B cell (primary cell): Measurements from ENCODE around the gene PRSS21. TPM values are rescaled to one million over a fixed set of nuclear protein-coding genes. Genes with fewer than 3 reads are reported as not detected.

Source experiments
- ATAC-seq: fragments of 200-7000 bp; cut with Tn5 transposase; one replicate; pipeline ENCODE4 v1.10.0; 2021; ENCODE audit warnings: low read depth, mild to moderate bottlenecking, moderate number of reproducible peaks, moderate library complexity
- CTCF ChIA-PET: fragments of 350-600 bp; sonication (Branson Sonifier 250); formaldehyde crosslinking; loops from one replicate; lab custom pipeline; 2021; ENCODE audit warnings: antibody characterized with exemption, inconsistent platforms; lab: Charles Lee
- POLR2A ChIA-PET: fragments of 350-600 bp; sonication (Branson Sonifier 250); formaldehyde crosslinking; loops from one replicate; lab custom pipeline; 2021; ENCODE audit warnings: antibody characterized with exemption; lab: Charles Lee
- DNase-seq: peaks from one replicate; pipeline ENCODE4 v3.0.0; 2013
- H2AFZ ChIP-seq: 2 replicates; pipeline ENCODE4 v1.6.1; 2012; ENCODE audit warnings: mild to moderate bottlenecking, low read depth, low read length; ENCODE audit not compliant: insufficient read depth, poor library complexity, severe bottlenecking
- H3K27ac ChIP-seq, 2 donors: 1 replicate in 1 of 2; 2 replicates in 1 of 2; pipeline ENCODE4 v1.5.1; 2012 to 2013; ENCODE audit warnings: low read length in 2 of 2, mild to moderate bottlenecking in 2 of 2, moderate library complexity in 1 of 2
- H3K27me3 ChIP-seq, 4 experiments: fragments of 200-600 bp in 1 of 4; sonication (generic) in 1 of 4; replicated peaks in 1 of 4; 1 replicate in 2 of 4; 2 replicates in 2 of 4; pipeline versions ENCODE4 v1.6.1 to v1.7.0; 2013 to 2016; ENCODE audit warnings: low read length in 3 of 4, mild to moderate bottlenecking in 2 of 4, mixed read lengths in 1 of 4, moderate library complexity in 1 of 4; ENCODE audit not compliant: insufficient read depth in 4 of 4, control insufficient read depth in 3 of 4; ENCODE audit errors: control extremely low read depth in 1 of 4
- H3K36me3 ChIP-seq, 2 experiments: replicated peaks in 1 of 2; 1 replicate in 1 of 2; 2 replicates in 1 of 2; pipeline versions ENCODE4 v1.6.1 to v1.7.1; 2013; ENCODE audit warnings: low read length in 1 of 2; ENCODE audit not compliant: insufficient read depth in 2 of 2, control insufficient read depth in 1 of 2; ENCODE audit errors: control extremely low read depth in 1 of 2, extremely low read depth in 1 of 2
- H3K4me1 ChIP-seq, 2 donors: fragments of 200-600 bp in 1 of 2; sonication (generic) in 1 of 2; 1 replicate in 1 of 2; 2 replicates in 1 of 2; pipeline versions ENCODE4 v1.5.1 to v1.6.1; 2013 to 2017; ENCODE audit warnings: low read length in 2 of 2; ENCODE audit not compliant: control insufficient read depth in 2 of 2, insufficient read depth in 2 of 2
- H3K4me2 ChIP-seq: replicated peaks from 2 replicates; pipeline ENCODE3; 2012; ENCODE audit warnings: mild to moderate bottlenecking, low read depth, low read length; ENCODE audit not compliant: poor library complexity, severe bottlenecking
- H3K4me3 ChIP-seq, 5 experiments: fragments of 200-600 bp in 1 of 5; sonication (generic) in 1 of 5; 1 replicate in 3 of 5; 2 replicates in 2 of 5; pipeline versions ENCODE4 v1.5.1 to v1.7.0; 2011 to 2016; ENCODE audit warnings: low read length in 4 of 5, mild to moderate bottlenecking in 4 of 5, low read depth in 2 of 5, control low read depth in 1 of 5, moderate library complexity in 1 of 5; ENCODE audit not compliant: insufficient read depth in 1 of 5; ENCODE audit errors: control extremely low read depth in 1 of 5, extremely low read depth in 1 of 5
- H3K79me2 ChIP-seq: fragments of 200-600 bp; sonication (generic); one replicate; pipeline ENCODE4 v1.6.0; 2016; ENCODE audit warnings: low read length; ENCODE audit not compliant: control insufficient read depth, insufficient read depth
- H3K9ac ChIP-seq: fragments of 200-600 bp; sonication (generic); 2 replicates; pipeline ENCODE4 v1.6.1; 2017; ENCODE audit warnings: mild to moderate bottlenecking, low read length, moderate library complexity
- H3K9me3 ChIP-seq, 3 donors: one replicate each; pipeline versions ENCODE4 v1.6.1 to v1.7.1; 2013; ENCODE audit warnings: low read length in 2 of 3; ENCODE audit not compliant: control insufficient read depth in 2 of 3, insufficient read depth in 1 of 3; ENCODE audit errors: control extremely low read depth in 1 of 3
- H4K20me1 ChIP-seq: 2 replicates; pipeline ENCODE4 v1.6.0; 2012; ENCODE audit warnings: mild to moderate bottlenecking, low read length; ENCODE audit not compliant: insufficient read depth, control insufficient read depth, poor library complexity, severe bottlenecking
- H3K27ac Mint-ChIP-seq: one replicate; pipeline ENCODE4 v1.8.0; 2021; ENCODE audit warnings: mixed read lengths
- H3K27me3 Mint-ChIP-seq: one replicate; pipeline ENCODE4 v1.8.0; 2021; ENCODE audit warnings: mixed read lengths
- H3K4me1 Mint-ChIP-seq: one replicate; pipeline ENCODE4 v1.8.0; 2021; ENCODE audit warnings: mixed read lengths
- H3K4me3 Mint-ChIP-seq: one replicate; pipeline ENCODE4 v1.8.0; 2021; ENCODE audit warnings: mixed read lengths
- H3K9me3 Mint-ChIP-seq: one replicate; pipeline ENCODE4 v1.8.0; 2022; ENCODE audit warnings: mixed read lengths; ENCODE audit not compliant: insufficient read depth
- EZH2 ChIP-seq: IDR thresholded peaks from 2 replicates; pipeline ENCODE4 v1.6.1; 2012; ENCODE audit warnings: borderline replicate concordance, low read depth, mild to moderate bottlenecking, moderate library complexity, low read length; ENCODE audit not compliant: insufficient read depth, poor library complexity, severe bottlenecking
- WGBS: methylation state at CpG from one replicate; pipeline ENCODE4 v1.1.5; 2013; ENCODE audit warnings: missing lambda C conversion rate; ENCODE audit not compliant: insufficient coverage; 5-methylcytosine and 5-hydroxymethylcytosine counted together
- intact Hi-C: fragments of 100-400 bp; cut with micrococcal nuclease; formaldehyde crosslinking; loops from one replicate; pipeline ENCODE4 v1.10.0; 2022
- polyA plus RNA-seq: library from polyadenylated mRNA; depleted of rRNA; stranded (reverse); fragments of >200 nt; gene quantifications from 2 replicates; pipeline ENCODE4 v1.2.3, GENCODE V29; 2012
- total RNA-seq, 2 donors: library from RNA; stranded (reverse); fragments of 120-200 nt in 1 of 2; gene quantifications; 1 replicate in 1 of 2; 2 replicates in 1 of 2; pipeline versions ENCODE4 v1.2.3 to v1.2.4, GENCODE V29; 2013 to 2022
- TF ChIP-seq, protein P1 (sequence below): fragments of 200-600 bp; IDR thresholded peaks from one replicate; pipeline ENCODE4 v1.8.0; 2022; ENCODE audit warnings: antibody characterized with exemption, mild to moderate bottlenecking

The PRSS21 gene
- total and polyA plus RNA-seq, 2 donors (not counting 1 experiment from before 2014, with no cell fraction given), result 2.0 to 5.8 TPM

DNA sequence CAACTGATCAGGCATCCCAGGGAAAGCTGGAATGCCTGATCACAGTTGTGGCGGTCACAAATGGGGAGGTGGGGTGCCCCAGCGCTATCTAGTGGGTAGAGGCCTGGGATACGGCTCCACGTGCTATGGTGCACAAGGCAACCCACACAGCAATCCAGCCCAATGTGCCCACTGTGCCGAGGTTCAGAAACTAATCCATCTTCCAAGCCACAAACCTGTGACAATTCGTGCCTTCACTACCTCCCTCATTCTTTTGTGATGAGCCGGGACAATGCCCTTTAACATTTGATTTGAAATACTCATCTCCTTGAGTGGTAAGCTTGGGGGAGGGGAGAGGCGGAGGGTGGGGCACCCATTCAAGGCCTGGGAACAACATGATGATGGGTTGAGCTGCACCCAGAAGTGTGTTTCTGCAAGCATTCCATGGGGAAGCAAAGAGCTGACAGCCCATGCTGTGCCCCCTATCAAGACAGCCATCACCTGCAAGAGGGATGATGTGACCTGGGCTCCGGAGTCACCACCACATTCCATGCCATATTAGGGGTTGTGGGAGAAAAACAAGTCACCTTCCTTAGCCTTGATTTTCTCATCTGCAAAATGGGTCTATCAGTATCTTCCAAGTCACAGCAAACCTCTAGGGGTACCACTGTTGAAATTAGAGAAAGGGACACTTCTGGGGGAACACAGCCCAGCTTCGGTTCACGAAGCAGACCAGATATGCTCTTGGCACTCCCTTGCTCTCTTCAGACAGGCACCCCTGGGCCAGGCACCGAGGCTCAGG lies 43.7 kb upstream of the PRSS21 start:
- peaks cover 57% of the 10 kb centered on the region for H4K20me1 ChIP-seq
- peaks cover 14 to 18% of the 10 kb centered on the region in 2 donors for H3K4me1 ChIP-seq
- no peaks in the 10 kb centered on the region for H3K27me3 Mint-ChIP-seq
- no peak overlapping the region for H3K27ac ChIP-seq
- peaks cover 0 to 2% (median 0%) of the 10 kb centered on the region in 3 donors for H3K9me3 ChIP-seq
- H3K4me1 Mint-ChIP-seq, result peaks cover 26% of the 10 kb centered on the region
- WGBS, result 98% methylated on average over 5 of the region's 12 CpGs
- H3K4me2 ChIP-seq, result no peak overlapping the region
- no peaks in the 10 kb centered on the region for H3K27me3 ChIP-seq
- H3K4me3 ChIP-seq, result no peak overlapping the region
- POLR2A ChIA-PET, result no interaction called here
- DNase-seq, result no peak
- no peak overlapping the region for H3K4me3 Mint-ChIP-seq
- peaks cover 60% of the 10 kb centered on the region for H3K79me2 ChIP-seq
- intact Hi-C loops, result loop anchor here (10.0 kb wide), 2 partner anchors 89 to 91 kb away; partner anchors contain the start of gene KCTD5
- H2AFZ ChIP-seq, result no peak overlapping the region
- H3K36me3 ChIP-seq, result peaks cover 0 to 56% of the 10 kb centered on the region in 2 experiments
- CTCF ChIA-PET, result interaction anchor here (1.1 kb wide), 1 partner anchor 97 kb away, joined by 6 read pairs; no protein-coding TSS in a partner anchor
- TF ChIP-seq EZH2, result no peak
- TF ChIP-seq, protein P1, sequence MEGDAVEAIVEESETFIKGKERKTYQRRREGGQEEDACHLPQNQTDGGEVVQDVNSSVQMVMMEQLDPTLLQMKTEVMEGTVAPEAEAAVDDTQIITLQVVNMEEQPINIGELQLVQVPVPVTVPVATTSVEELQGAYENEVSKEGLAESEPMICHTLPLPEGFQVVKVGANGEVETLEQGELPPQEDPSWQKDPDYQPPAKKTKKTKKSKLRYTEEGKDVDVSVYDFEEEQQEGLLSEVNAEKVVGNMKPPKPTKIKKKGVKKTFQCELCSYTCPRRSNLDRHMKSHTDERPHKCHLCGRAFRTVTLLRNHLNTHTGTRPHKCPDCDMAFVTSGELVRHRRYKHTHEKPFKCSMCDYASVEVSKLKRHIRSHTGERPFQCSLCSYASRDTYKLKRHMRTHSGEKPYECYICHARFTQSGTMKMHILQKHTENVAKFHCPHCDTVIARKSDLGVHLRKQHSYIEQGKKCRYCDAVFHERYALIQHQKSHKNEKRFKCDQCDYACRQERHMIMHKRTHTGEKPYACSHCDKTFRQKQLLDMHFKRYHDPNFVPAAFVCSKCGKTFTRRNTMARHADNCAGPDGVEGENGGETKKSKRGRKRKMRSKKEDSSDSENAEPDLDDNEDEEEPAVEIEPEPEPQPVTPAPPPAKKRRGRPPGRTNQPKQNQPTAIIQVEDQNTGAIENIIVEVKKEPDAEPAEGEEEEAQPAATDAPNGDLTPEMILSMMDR, result no peak
- H3K9me3 Mint-ChIP-seq, result no peaks in the 10 kb centered on the region
- ATAC-seq, result no peak
- H3K27ac Mint-ChIP-seq, result peak overlapping the region; percentile 63
- H3K9ac ChIP-seq, result no peak overlapping the region
